ENCODE results near the gene SIRPB2.

SIRPB2 gene

DNA sequence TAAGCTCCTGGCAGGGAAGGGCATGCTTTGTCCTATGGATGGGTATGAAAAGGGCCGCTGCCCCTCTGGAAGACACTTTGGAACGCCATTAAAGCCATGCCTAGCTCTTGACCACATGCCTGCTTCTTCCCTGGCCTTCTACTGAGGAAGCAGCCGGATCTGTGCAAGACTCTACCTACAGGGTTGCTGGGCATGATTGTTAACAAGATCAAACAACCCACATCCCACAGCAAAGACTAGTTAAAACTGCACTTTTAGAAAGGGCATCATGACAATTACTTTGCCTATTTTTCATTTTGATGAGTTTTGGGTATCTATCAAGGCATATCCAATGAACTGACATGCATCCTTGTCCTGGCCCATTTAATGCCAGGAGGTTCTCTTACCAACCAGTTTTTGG lies 50.1 kb downstream of the SIRPB2 start:
- DNase-seq (ENCODE audit: low spot score), result no peak

- peak; percentile 35 for DNase-seq (ENCODE audit: low spot score)
Measured at GRCh38 chr20:1440024-1440423, 51.2 kb downstream of the SIRPB2 start.

DNA sequence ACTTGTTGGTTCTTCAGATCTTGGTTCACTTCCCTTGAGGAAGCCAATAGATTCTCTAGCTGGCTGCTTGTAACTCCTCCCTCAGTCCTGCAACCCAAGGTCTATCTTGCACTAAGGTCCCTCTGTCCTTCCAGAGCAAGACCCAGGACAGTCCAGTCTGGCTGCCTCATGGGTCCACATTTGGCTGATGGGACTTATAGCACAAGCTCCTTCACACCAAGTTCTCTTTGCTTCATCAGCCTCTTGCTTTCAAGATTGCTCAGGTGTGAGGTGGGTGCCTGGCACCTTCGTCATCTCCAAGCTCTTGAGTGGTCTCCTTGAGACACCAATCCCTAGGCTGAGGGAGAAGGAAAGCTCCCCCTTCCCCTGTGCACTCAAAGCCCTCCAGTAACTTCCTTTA lies 52.9 kb downstream of the SIRPB2 start:
- no peak for DNase-seq (ENCODE audit: low spot score)

- DNase-seq (ENCODE audit: low spot score), result peak; percentile 81
Measured at GRCh38 chr20:1437235-1437904, 53.9 kb downstream of the SIRPB2 start.

DNA sequence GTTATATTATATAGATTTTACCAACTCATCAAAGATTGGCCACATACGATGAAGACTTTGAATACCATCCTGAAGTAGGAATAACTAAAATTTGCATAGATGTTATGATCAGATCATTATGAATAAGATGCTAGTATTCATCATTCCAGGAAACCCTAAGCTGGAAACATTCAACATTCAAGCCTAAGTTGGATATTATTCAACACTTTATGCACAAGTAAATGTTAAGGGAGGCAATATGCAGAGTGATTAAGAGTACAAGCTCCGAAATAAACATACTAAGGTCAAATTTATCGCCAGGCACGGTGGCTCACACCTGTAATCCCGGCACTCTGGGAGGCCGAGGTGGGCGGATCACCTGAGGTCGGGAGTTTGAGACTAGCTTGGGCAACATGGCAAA lies 55.0 kb downstream of the SIRPB2 start:
- no peak for DNase-seq (ENCODE audit: low spot score)

DNA sequence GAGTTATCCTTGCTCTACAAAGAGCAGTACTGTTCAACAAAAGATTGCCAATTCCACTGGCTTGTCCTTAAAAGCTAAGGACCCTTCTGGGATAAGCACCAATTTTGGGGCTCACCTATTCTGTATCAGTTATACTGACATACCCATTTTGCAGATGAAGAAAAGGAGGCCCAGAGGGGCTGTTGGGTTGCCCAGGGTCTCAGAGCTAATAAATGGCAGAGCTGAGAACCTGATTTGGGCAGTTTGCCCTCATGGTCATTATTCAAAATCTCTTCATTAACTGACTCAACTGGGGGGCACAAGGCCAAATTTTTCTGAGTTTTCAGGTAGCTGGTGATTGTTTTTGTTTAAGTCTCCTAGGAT lies 55.9 kb downstream of the SIRPB2 start:
- DNase-seq (ENCODE audit: low spot score), result no peak

DNA sequence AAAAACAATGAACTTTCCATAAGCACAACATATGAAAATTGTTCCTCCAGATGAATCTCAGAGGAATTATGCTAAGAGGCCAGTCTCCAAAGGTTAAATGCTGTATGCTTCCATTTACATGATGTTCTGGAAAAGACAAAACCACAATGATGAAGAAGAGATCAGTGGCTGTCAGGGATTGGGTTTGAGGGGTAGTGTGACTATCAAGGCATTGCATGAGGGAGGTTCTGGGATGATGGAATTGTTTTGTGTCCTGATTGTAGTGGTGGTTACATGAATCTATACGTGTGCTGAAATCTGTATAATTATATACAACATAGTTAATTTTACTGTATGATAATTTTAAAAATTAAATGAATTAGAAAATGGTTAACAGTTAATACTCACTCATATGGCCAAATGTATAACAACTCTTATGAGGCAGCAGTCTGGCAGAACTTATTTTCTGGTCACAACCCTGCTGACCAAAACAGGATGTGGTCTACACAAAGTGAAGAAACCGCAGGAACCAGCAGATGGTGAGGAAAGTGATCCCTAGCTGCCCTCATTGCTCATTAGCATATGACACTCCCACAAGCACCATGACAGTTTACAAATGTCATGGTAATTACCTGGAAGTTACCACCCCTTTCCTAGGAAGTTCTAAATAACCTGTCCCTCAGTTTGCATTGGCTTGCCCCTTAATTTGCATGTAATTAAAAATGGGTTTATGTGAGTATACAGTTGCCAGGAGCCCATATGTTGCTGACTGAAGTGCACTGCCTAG lies 56.5 kb downstream of the SIRPB2 start:
- DNase-seq (ENCODE audit: low spot score), result peak; percentile 39

DNA sequence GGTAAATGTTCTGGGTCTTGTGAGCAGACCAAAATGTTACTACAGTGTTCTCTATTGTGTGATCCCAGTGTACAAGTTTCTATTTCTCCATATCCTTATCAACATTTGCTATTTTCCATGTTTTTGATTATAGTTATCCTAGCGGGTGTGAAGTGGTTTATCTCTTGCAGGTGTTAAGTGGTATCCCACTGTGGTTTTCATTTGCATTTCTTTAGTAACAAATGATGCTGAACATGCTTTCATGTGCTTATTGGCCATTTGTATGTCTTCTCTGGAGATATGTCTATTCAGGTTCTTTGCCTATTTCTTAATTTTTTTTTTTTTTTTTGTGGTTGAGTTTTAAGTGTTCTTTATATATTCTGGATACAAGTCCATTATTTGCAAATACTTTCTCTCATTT lies 60.1 kb downstream of the SIRPB2 start:
- DNase-seq (ENCODE audit: low spot score), result no peak

DNA sequence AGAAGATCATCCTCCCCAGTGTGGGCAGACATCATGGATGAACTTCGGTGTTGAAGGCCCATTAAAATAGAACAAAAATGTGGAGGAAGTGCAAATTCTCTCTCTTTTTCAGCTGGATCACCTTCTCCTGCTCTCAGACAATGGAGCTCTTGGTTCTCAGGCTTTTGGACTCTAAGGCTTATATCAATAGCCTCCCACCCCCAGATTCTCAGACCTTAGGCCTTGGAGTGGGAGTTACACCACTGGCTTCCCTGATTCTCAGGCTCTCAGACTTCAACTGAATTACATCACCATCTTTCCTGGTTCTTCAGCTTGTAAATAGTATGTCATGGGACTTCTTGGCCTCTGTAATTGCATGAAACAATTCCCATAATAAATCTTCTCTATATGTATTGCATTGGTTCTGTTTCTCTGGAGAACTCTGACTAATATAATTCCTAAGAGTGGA lies 61.2 kb downstream of the SIRPB2 start:
- DNase-seq (ENCODE audit: low spot score), result no peak

DNA sequence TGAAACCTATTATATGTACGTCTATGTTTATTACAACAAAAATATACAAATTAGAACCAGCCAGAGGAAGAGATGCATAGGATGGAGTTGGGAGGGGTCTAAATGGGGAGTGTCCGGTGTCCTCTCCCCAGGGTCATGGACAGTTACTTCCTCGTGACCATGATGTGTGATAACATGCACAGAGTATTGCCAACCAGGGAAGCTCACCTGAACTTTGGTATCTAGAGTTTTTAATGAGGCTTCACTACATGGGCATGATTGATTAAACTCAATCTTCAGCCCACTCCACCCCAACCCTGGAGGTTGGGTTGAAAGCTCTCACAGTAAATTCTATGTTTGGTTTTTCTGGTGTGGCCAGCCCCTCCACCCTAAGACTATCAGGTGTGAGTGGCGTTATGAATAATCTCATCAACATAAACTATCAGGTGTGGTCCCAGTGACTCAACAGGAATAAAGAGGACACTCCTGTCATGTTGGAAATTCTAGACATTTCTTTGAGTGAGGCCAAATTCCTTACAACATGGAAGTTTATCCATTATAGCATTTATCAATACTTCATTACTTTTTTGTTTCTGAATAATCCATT lies 62.0 kb downstream of the SIRPB2 start:
- no peak for DNase-seq (ENCODE audit: low spot score)

- no peak for DNase-seq (ENCODE audit: low spot score)
Measured at GRCh38 chr20:1427457-1428054, 63.7 kb downstream of the SIRPB2 start.

- DNase-seq (ENCODE audit: low spot score), result no peak
Measured at GRCh38 chr20:1426231-1426849, 64.9 kb downstream of the SIRPB2 start.
